Gastroesophageal sphincter (tissue), 3 donors: ENCODE measurements around the gene ACOT12.

Experiments used
- EP300 ChIP-seq: sonication (generic); formaldehyde crosslinking; IDR thresholded peaks from one replicate; pipeline ENCODE4 v1.6.1; 2017; ENCODE audit warnings: antibody characterized with exemption, mild to moderate bottlenecking
- POLR2A ChIP-seq, 2 donors: fragments of 450-650 bp; IDR thresholded peaks; one replicate each; pipeline ENCODE4 v1.6.1; 2017; ENCODE audit warnings: antibody characterized with exemption in 2 of 2, mild to moderate bottlenecking in 2 of 2, moderate library complexity in 1 of 2
- POLR2AphosphoS5 ChIP-seq: sonication (generic); formaldehyde crosslinking; IDR thresholded peaks from one replicate; pipeline ENCODE4 v1.6.1; 2017; ENCODE audit warnings: antibody characterized with exemption
- TF ChIP-seq, protein P1 (sequence below), 4 experiments: fragments of 200-600 bp in 2 of 4; fragments of 450-650 bp in 2 of 4; sonication (generic) in 1 of 4; IDR thresholded peaks; one replicate each; pipeline ENCODE4 v1.5.1; 2017 to 2019; ENCODE audit warnings: antibody characterized with exemption in 4 of 4, mild to moderate bottlenecking in 2 of 4, moderate library complexity in 2 of 4

DNA sequence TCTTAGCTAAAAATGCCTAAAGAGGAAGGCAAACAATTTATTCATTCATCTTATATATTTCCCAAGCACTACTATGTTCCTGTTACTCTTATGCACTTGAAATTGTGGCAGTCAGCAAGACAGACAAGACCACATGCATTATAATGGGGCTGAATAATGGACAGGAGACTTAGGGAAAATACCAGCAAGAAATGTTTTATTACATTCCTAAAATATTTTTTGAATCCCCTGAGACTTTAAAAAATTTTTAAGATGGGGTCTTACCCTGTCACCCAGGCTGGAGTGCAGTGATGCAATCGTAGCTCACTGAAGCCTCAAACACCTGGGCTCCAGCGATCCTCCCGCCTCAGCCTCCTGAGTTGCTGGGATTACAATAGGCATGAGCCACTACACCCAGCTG is 79.4 kb downstream of the ACOT12 start:
- TF ChIP-seq, protein P1, sequence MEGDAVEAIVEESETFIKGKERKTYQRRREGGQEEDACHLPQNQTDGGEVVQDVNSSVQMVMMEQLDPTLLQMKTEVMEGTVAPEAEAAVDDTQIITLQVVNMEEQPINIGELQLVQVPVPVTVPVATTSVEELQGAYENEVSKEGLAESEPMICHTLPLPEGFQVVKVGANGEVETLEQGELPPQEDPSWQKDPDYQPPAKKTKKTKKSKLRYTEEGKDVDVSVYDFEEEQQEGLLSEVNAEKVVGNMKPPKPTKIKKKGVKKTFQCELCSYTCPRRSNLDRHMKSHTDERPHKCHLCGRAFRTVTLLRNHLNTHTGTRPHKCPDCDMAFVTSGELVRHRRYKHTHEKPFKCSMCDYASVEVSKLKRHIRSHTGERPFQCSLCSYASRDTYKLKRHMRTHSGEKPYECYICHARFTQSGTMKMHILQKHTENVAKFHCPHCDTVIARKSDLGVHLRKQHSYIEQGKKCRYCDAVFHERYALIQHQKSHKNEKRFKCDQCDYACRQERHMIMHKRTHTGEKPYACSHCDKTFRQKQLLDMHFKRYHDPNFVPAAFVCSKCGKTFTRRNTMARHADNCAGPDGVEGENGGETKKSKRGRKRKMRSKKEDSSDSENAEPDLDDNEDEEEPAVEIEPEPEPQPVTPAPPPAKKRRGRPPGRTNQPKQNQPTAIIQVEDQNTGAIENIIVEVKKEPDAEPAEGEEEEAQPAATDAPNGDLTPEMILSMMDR (IDR thresholded peaks at IDR 0.05): no peak
- no peak for TF ChIP-seq POLR2AphosphoS5
- TF ChIP-seq EP300: no peak
- TF ChIP-seq POLR2A (IDR thresholded peaks at IDR 0.05): no peak
